ENCODE measurements around the gene CHP2. TPM values are rescaled to one million over a fixed set of nuclear protein-coding genes. Genes with fewer than 3 reads are reported as not detected.

CHP2 gene
- total and polyA plus RNA-seq, 2 donors (not counting 1 experiment from before 2014, with no cell fraction given), result not detected

- intact Hi-C loops (cut with micrococcal nuclease), result no loop called here
- ATAC-seq (ENCODE audit: low read depth), result no peak
- Histone ChIP-seq H4K20me1 (ENCODE audit: control insufficient read depth, insufficient read depth, low read length, poor library complexity, severe bottlenecking) (no peaks in the 10 kb centered on the region), H3K9ac (ENCODE audit: low read length) (no peak overlapping the region), H3K36me3 (replicated peaks in 1 of 2; ENCODE audit: control extremely low read depth in 1 of 2, control insufficient read depth in 1 of 2, extremely low read depth in 1 of 2, insufficient read depth in 2 of 2, low read length in 1 of 2) (no peaks in the 10 kb centered on the region), H3K27ac (ENCODE audit: low read length in 2 of 2) (no peak overlapping the region), H3K4me1 (ENCODE audit: control insufficient read depth in 2 of 2, insufficient read depth in 2 of 2, low read length in 2 of 2) (no peaks in the 10 kb centered on the region), H3K27me3 (replicated peaks in 1 of 4; ENCODE audit: control extremely low read depth in 1 of 4, control insufficient read depth in 3 of 4, insufficient read depth in 4 of 4, low read length in 3 of 4) (peaks cover 0 to 9% (median 2%) of the 10 kb centered on the region in 4 experiments), H3K4me2 (replicated peaks; ENCODE audit: low read depth, low read length, poor library complexity, severe bottlenecking) (no peak overlapping the region), H3K79me2 (ENCODE audit: control insufficient read depth, insufficient read depth, low read length) (no peaks in the 10 kb centered on the region), H2AFZ (ENCODE audit: insufficient read depth, low read depth, low read length, poor library complexity, severe bottlenecking) (no peak overlapping the region), H3K9me3 (ENCODE audit: control extremely low read depth in 1 of 3, control insufficient read depth in 2 of 3, insufficient read depth in 1 of 3, low read length in 2 of 3) (peaks cover 1 to 4% (median 2%) of the 10 kb centered on the region in 3 donors), H3K4me3 (ENCODE audit: control extremely low read depth in 1 of 5, extremely low read depth in 1 of 5, insufficient read depth in 1 of 5, low read depth in 2 of 5, low read length in 4 of 5) (no peak overlapping the region)
- DNase-seq, result no peak
- no peaks in the 10 kb centered on the region for H3K4me1 Mint-ChIP-seq
- no peaks in the 10 kb centered on the region for H3K9me3 Mint-ChIP-seq (ENCODE audit: insufficient read depth)
- H3K27ac Mint-ChIP-seq, result no peak overlapping the region
- peaks cover 10% of the 10 kb centered on the region for H3K27me3 Mint-ChIP-seq
- ChIA-PET CTCF (interaction anchor here (0.6 kb wide), 1 partner anchor 268 kb away, joined by 4 read pairs; no protein-coding TSS in a partner anchor), POLR2A (no interaction called here)
- no peak for TF ChIP-seq EZH2 (IDR thresholded peaks at IDR 0.05; ENCODE audit: borderline replicate concordance, insufficient read depth, low read depth, low read length, poor library complexity, severe bottlenecking)
- TF ChIP-seq CTCF (IDR thresholded peaks at IDR 0.05), result no peak
- H3K4me3 Mint-ChIP-seq, result no peak overlapping the region
These were observed 11.1 kb downstream of the CHP2 start for GRCh38 chr16:23765933-23766332.

- H3K9me3 ChIP-seq (ENCODE audit: control extremely low read depth in 1 of 3, control insufficient read depth in 2 of 3, insufficient read depth in 1 of 3, low read length in 2 of 3), result peaks cover 1 to 4% (median 2%) of the 10 kb centered on the region in 3 donors
- Mint-ChIP-seq H3K27me3 (peaks cover 10% of the 10 kb centered on the region), H3K9me3 (ENCODE audit: insufficient read depth) (no peaks in the 10 kb centered on the region), H3K4me1 (no peaks in the 10 kb centered on the region), H3K4me3 (no peak overlapping the region), H3K27ac (no peak overlapping the region)
- CTCF ChIA-PET, result no interaction called here
- H3K79me2 ChIP-seq (ENCODE audit: control insufficient read depth, insufficient read depth, low read length), result no peaks in the 10 kb centered on the region
- no peaks in the 10 kb centered on the region for H4K20me1 ChIP-seq (ENCODE audit: control insufficient read depth, insufficient read depth, low read length, poor library complexity, severe bottlenecking)
- intact Hi-C loops (cut with micrococcal nuclease), result no loop called here
- POLR2A ChIA-PET, result no interaction called here
- no peak for TF ChIP-seq CTCF (IDR thresholded peaks at IDR 0.05)
- TF ChIP-seq EZH2 (IDR thresholded peaks at IDR 0.05; ENCODE audit: borderline replicate concordance, insufficient read depth, low read depth, low read length, poor library complexity, severe bottlenecking), result no peak
- H2AFZ ChIP-seq (ENCODE audit: insufficient read depth, low read depth, low read length, poor library complexity, severe bottlenecking), result no peak overlapping the region
- ATAC-seq (ENCODE audit: low read depth) (no peak), DNase-seq (no peak)
- H3K27me3 ChIP-seq (replicated peaks in 1 of 4; ENCODE audit: control extremely low read depth in 1 of 4, control insufficient read depth in 3 of 4, insufficient read depth in 4 of 4, low read length in 3 of 4), result peaks cover 0 to 3% (median 0%) of the 10 kb centered on the region in 4 experiments
- no peak overlapping the region for H3K9ac ChIP-seq (ENCODE audit: low read length)
- H3K4me3 ChIP-seq (ENCODE audit: control extremely low read depth in 1 of 5, extremely low read depth in 1 of 5, insufficient read depth in 1 of 5, low read depth in 2 of 5, low read length in 4 of 5), result no peak overlapping the region
- no peaks in the 10 kb centered on the region for H3K4me1 ChIP-seq (ENCODE audit: control insufficient read depth in 2 of 2, insufficient read depth in 2 of 2, low read length in 2 of 2)
- H3K27ac ChIP-seq (ENCODE audit: low read length in 2 of 2), result no peak overlapping the region
- no peak overlapping the region for H3K4me2 ChIP-seq (replicated peaks; ENCODE audit: low read depth, low read length, poor library complexity, severe bottlenecking)
- WGBS (ENCODE audit: insufficient coverage), result 100% methylated on average over 1 of the region's 2 CpGs
- H3K36me3 ChIP-seq (replicated peaks in 1 of 2; ENCODE audit: control extremely low read depth in 1 of 2, control insufficient read depth in 1 of 2, extremely low read depth in 1 of 2, insufficient read depth in 2 of 2, low read length in 1 of 2), result no peaks in the 10 kb centered on the region
These were observed 13.8 kb downstream of the CHP2 start for GRCh38 chr16:23768581-23768980.

Measured in B cell (primary cell).